Neural cell (in vitro differentiated cells): ENCODE results near the gene ARHGEF16. TPM values are rescaled to one million over a fixed set of nuclear protein-coding genes. Genes with fewer than 3 reads are reported as not detected.

Experiments
- H2AFZ ChIP-seq: fragments of 200-600, 300-800 bp; sonication (generic), shearing (Covaris generic); 2 replicates; pipeline ENCODE4 v1.6.0; 2014; ENCODE audit warnings: low read depth, mild to moderate bottlenecking, antibody characterized with exemption, low read length, moderate library complexity
- H3F3A ChIP-seq: fragments of 200-600 bp; shearing (Covaris generic); 2 replicates; pipeline ENCODE4 v1.6.1; 2016; ENCODE audit warnings: mild to moderate bottlenecking, moderate library complexity, mixed read lengths, antibody characterized with exemption, low read length; ENCODE audit not compliant: insufficient read depth, poor library complexity, severe bottlenecking
- H3K27ac ChIP-seq: fragments of 200-600, 300-800 bp; sonication (generic), shearing (Covaris generic); 2 replicates; pipeline ENCODE4 v1.5.1; 2014; ENCODE audit warnings: mild to moderate bottlenecking, low read length, moderate library complexity
- H3K27me3 ChIP-seq: fragments of 300-800, 200-600 bp; sonication (generic), shearing (Covaris generic); 2 replicates; pipeline ENCODE4 v1.6.0; 2014; ENCODE audit warnings: mild to moderate bottlenecking, low read depth, low read length, moderate library complexity; ENCODE audit not compliant: insufficient read depth
- H3K36me3 ChIP-seq: fragments of 300-800, 200-600 bp; sonication (generic), shearing (Covaris generic); 2 replicates; pipeline ENCODE4 v1.5.1; 2014; ENCODE audit warnings: mild to moderate bottlenecking, antibody characterized with exemption, low read length, moderate library complexity; ENCODE audit not compliant: insufficient read depth
- H3K4me2 ChIP-seq: fragments of 300-800, 200-600 bp; sonication (generic), shearing (Covaris generic); 2 replicates; pipeline ENCODE4 v1.6.0; 2014; ENCODE audit warnings: mild to moderate bottlenecking, low read length
- H3K4me3 ChIP-seq: fragments of 300-800, 200-600 bp; sonication (generic), shearing (Covaris generic); 2 replicates; pipeline ENCODE4 v1.5.1; 2014; ENCODE audit warnings: mild to moderate bottlenecking, low read length, moderate library complexity
- H3K79me2 ChIP-seq: fragments of 200-600 bp; shearing (Covaris generic); replicated peaks from 2 replicates; pipeline ENCODE4 v1.6.0; 2014; ENCODE audit warnings: mild to moderate bottlenecking, low read length, moderate library complexity; ENCODE audit not compliant: insufficient read depth
- H3K9ac ChIP-seq: fragments of 300-800, 200-600 bp; sonication (generic), shearing (Covaris generic); 2 replicates; pipeline ENCODE4 v1.6.1; 2016; ENCODE audit warnings: mild to moderate bottlenecking, low read length, mixed read lengths
- H3K9me2 ChIP-seq: fragments of 200-600 bp; shearing (Covaris generic); 2 replicates; pipeline ENCODE4 v1.6.1; 2016; ENCODE audit warnings: mild to moderate bottlenecking, low read length, mixed read lengths; ENCODE audit not compliant: insufficient read depth
- H3K9me3 ChIP-seq: fragments of 200-600, 300-800 bp; sonication (generic), shearing (Covaris generic); 2 replicates; pipeline ENCODE4 v1.6.1; 2016; ENCODE audit warnings: mild to moderate bottlenecking, mixed run types, low read length, moderate library complexity, mixed read lengths
- H4K20me1 ChIP-seq: fragments of 200-600 bp; shearing (Covaris generic); 2 replicates; pipeline ENCODE4 v1.6.1; 2016; ENCODE audit warnings: mild to moderate bottlenecking, mixed run types; ENCODE audit not compliant: insufficient read depth
- CTCF ChIP-seq: fragments of 450-650 bp; IDR thresholded peaks from 2 replicates; pipeline ENCODE4 v1.5.1; 2014; ENCODE audit warnings: antibody characterized with exemption, mild to moderate bottlenecking, moderate library complexity; ENCODE audit not compliant: poor library complexity, severe bottlenecking
- EP300 ChIP-seq: fragments of 450-650 bp; conservative IDR thresholded peaks from 2 replicates; pipeline ENCODE4 v1.6.1; 2014; ENCODE audit warnings: antibody characterized with exemption, mild to moderate bottlenecking, moderate library complexity; ENCODE audit not compliant: poor library complexity, severe bottlenecking
- EZH2 ChIP-seq: fragments of 200-600, 300-800 bp; shearing (Covaris generic), sonication (generic); IDR thresholded peaks from 2 replicates; pipeline ENCODE4 v1.6.1; 2014; ENCODE audit warnings: antibody characterized with exemption, low read length, borderline replicate concordance, mild to moderate bottlenecking; ENCODE audit not compliant: insufficient read depth, poor library complexity, severe bottlenecking
- MXI1 ChIP-seq: fragments of 450-650 bp; conservative IDR thresholded peaks from 2 replicates; pipeline ENCODE4 v1.6.1; 2014; ENCODE audit warnings: antibody characterized with exemption, mild to moderate bottlenecking; ENCODE audit not compliant: poor library complexity, severe bottlenecking
- POLR2AphosphoS5 ChIP-seq: IDR thresholded peaks from 2 replicates; pipeline ENCODE4 v1.6.1; 2012
- RAD21 ChIP-seq: fragments of 450-650 bp; conservative IDR thresholded peaks from 2 replicates; pipeline ENCODE4 v1.6.1; 2014; ENCODE audit warnings: antibody characterized with exemption, mild to moderate bottlenecking, moderate library complexity
- REST ChIP-seq: IDR thresholded peaks from 2 replicates; pipeline ENCODE4 v1.6.1; 2012; ENCODE audit warnings: borderline replicate concordance
- SMC3 ChIP-seq: fragments of 450-650 bp; conservative IDR thresholded peaks from 2 replicates; pipeline ENCODE4 v1.6.1; 2014; ENCODE audit warnings: antibody characterized with exemption, mild to moderate bottlenecking, moderate library complexity; ENCODE audit not compliant: poor library complexity
- TAF1 ChIP-seq: IDR thresholded peaks from 2 replicates; pipeline ENCODE4 v1.6.1; 2012; ENCODE audit warnings: low read depth
- polyA plus RNA-seq: library from polyadenylated mRNA; depleted of rRNA; stranded (reverse); fragments of >200 nt; gene quantifications from 2 replicates; pipeline ENCODE4 v1.2.3, GENCODE V29; 2014

ARHGEF16 gene
- polyA plus RNA-seq, 1 donor from 2014 or later: 0.64 TPM

- H3K36me3 ChIP-seq: no peaks in the 10 kb centered on the region
- no peak overlapping the region for H3K27ac ChIP-seq
- no peaks in the 10 kb centered on the region for H3K79me2 ChIP-seq
- H3K27me3 ChIP-seq: no peaks in the 10 kb centered on the region
- no peaks in the 10 kb centered on the region for H3K9me3 ChIP-seq
- TF ChIP-seq SMC3 (no peak), TAF1 (no peak), CTCF (no peak), MXI1 (no peak), REST (no peak), EP300 (no peak), EZH2 (no peak), POLR2AphosphoS5 (no peak), RAD21 (no peak)
- no peak overlapping the region for H2AFZ ChIP-seq
- H3K4me2 ChIP-seq: no peak overlapping the region
- no peak overlapping the region for H3K9ac ChIP-seq
- H4K20me1 ChIP-seq: no peaks in the 10 kb centered on the region
- H3K4me3 ChIP-seq: no peak overlapping the region
- no peaks in the 10 kb centered on the region for H3F3A ChIP-seq
- H3K9me2 ChIP-seq: no peaks in the 10 kb centered on the region
Measured at GRCh38 chr1:3500265-3500835, 45.9 kb downstream of the ARHGEF16 start.

GRCh38 chr1:3501437-3501836, 47.0 kb downstream of the ARHGEF16 start:
- Histone ChIP-seq H3F3A (no peaks in the 10 kb centered on the region), H3K27me3 (no peaks in the 10 kb centered on the region), H2AFZ (no peak overlapping the region), H3K4me3 (no peak overlapping the region), H3K27ac (no peak overlapping the region), H3K36me3 (no peaks in the 10 kb centered on the region), H3K4me2 (no peak overlapping the region), H4K20me1 (no peaks in the 10 kb centered on the region), H3K79me2 (no peaks in the 10 kb centered on the region), H3K9ac (no peak overlapping the region), H3K9me3 (no peaks in the 10 kb centered on the region), H3K9me2 (no peaks in the 10 kb centered on the region)
- TF ChIP-seq MXI1: no peak
- TF ChIP-seq RAD21: no peak
- no peak for TF ChIP-seq CTCF
- TF ChIP-seq TAF1: no peak
- TF ChIP-seq POLR2AphosphoS5: no peak
